Mononuclear cell (primary cell): ENCODE measurements around the gene DMRTC1. TPM values are rescaled to one million over a fixed set of nuclear protein-coding genes. Genes with fewer than 3 reads are reported as not detected.
"Not testable (repeated sequence)": the region's sequence is repeated elsewhere in the genome, so short reads cannot be mapped to it uniquely, and the experiment has no call there.

ENCODE experiments used
- H3K27me3 ChIP-seq: 2 replicates; pipeline ENCODE4 v1.6.0; 2011; ENCODE audit warnings: low read length, control low read depth; ENCODE audit not compliant: insufficient read depth
- H3K4me1 ChIP-seq: 2 replicates; pipeline ENCODE4 v1.5.1; 2011; ENCODE audit warnings: mild to moderate bottlenecking, low read length, control low read depth; ENCODE audit not compliant: insufficient read depth
- H3K4me3 ChIP-seq: 2 replicates; pipeline ENCODE4 v1.5.1; 2011; ENCODE audit warnings: mild to moderate bottlenecking, low read length, moderate library complexity
- H3K9me3 ChIP-seq: 2 replicates; pipeline ENCODE4 v1.5.1; 2011; ENCODE audit warnings: low read depth, mild to moderate bottlenecking, control low read depth, low read length
- total RNA-seq: library from RNA; depleted of rRNA; stranded (reverse); fragments of >200 nt; gene quantifications from one replicate; pipeline ENCODE4 v1.2.3, GENCODE V29; 2012

DMRTC1 gene, protein sequence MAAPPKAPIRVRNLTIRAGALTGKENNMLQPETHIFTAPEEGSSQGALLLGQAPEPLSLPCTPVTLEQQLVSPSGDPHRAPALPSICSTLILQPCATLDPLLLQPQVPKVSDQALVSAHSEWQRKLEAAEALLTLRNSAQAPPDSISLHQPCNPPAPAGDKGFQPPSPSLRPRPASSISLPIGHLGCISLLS
- total RNA-seq, result not detected

DNA sequence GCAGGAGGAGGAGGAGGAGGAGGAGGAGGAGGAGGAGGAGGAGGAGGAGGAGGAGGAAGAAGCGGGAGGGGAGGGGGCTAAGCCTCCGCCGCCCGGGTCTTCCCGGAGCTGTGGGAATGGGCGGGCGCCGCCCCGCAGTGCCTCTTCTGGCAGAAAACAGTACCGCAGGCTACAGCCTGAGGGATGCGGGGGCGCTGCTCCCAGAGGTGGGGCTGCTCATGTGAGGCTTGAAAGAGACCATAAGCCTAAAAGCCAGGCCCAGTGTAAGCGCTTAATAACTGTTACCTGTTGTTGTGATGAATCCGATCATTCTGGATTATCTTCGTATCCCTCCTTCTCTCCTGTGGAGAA lies at the start of gene DMRTC1:
Gene DMRTC1 (minus strand): TSS at position 19 of the 351 bp plus-strand sequence. CDS start 68,143 bp downstream, outside the sequence.
- H3K27me3 ChIP-seq, H3K9me3 ChIP-seq, H3K4me1 ChIP-seq, H3K4me3 ChIP-seq: not testable (repeated sequence)

DNA sequence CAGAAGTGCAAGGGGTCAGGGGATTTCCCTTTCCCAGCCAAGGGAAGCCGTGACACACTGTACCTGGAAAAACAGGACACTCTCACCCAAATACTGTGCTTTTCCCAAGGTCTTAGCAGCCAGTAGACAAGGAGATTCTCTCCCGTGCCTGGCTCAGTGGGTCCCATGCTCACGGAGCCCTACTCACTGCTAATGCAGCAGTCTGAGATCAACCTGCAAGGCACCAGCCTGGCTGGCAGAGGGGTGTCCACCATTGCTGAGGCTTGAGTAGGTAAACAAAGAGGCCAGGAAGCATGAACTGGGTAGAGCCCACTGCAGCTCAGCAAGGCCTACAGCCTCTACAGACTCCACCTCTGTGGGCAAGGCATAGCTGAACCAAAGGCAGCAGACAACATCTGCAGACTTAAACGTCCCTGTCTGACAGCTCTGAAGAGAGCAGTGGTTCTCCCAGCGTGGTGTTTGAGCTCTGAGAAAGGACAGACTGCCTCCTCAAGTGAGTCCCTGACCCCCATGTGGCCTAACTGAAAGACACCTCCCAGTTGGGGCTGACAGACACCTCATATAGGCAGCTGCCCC lies 37.3 kb upstream of the DMRTC1 start:
- not testable (repeated sequence) for H3K4me1 ChIP-seq, H3K4me3 ChIP-seq, H3K27me3 ChIP-seq, H3K9me3 ChIP-seq

DNA sequence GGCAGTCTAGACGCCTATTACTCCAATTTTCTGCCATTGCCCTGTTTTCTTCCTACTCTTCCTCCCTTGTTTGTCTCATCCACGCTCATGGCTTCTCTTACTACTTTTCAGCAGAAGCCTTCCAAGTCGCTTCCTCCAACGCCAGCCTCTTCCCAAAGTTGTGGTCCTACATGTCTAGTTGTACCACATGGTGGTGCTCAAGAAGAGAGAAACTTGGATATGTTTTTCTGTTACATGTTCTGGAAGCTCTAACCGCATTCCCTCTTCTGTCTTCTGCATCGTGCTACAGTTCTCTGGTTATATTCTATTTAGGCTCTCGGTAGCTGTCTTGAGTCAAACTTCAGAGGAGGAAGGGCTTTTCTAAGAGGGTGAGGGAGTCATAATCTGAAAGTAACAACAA lies 31.2 kb upstream of the DMRTC1 start:
- H3K4me3 ChIP-seq, H3K9me3 ChIP-seq, H3K27me3 ChIP-seq, H3K4me1 ChIP-seq: not testable (repeated sequence)

DNA sequence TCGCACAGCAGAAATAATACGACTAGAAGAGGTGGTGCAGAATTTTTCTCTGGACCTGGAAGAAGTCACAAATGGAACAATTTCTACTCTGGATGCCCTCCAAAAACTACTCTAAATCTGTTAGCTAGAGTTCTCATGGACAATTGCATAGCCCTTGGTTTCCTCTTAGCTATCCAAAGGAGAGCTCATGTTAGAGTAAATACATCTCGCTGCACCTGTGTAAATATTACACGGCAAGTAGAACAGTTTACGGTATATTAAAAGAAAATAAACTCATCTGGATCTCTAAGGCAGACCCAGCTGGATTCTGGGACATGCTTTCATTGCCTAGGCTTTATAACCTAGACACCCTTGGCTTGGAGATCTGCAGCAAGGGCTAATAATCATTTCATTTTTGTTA lies 28.2 kb upstream of the DMRTC1 start:
- not testable (repeated sequence) for H3K4me3 ChIP-seq, H3K4me1 ChIP-seq, H3K9me3 ChIP-seq, H3K27me3 ChIP-seq

DNA sequence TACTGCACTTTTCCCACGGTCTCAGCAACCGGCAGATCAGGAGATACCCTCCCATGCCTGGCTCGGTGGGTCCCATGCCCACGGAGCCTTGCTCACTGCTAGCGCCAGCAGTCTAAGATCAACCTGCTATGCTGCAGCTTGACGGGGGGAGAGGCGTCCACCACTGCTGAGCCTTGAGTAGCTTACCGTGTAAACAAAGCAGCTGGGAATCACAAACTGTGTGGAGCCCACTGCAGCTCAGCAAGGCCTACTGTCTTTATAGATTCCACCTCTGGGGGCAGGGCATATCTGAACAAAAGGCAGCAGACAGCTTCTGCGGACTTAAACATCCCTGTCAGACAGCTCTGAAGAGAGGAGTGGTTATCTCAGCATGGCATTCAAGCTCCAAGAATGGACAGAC lies 16.3 kb upstream of the DMRTC1 start:
- H3K4me1 ChIP-seq, H3K9me3 ChIP-seq, H3K4me3 ChIP-seq, H3K27me3 ChIP-seq: not testable (repeated sequence)

DNA sequence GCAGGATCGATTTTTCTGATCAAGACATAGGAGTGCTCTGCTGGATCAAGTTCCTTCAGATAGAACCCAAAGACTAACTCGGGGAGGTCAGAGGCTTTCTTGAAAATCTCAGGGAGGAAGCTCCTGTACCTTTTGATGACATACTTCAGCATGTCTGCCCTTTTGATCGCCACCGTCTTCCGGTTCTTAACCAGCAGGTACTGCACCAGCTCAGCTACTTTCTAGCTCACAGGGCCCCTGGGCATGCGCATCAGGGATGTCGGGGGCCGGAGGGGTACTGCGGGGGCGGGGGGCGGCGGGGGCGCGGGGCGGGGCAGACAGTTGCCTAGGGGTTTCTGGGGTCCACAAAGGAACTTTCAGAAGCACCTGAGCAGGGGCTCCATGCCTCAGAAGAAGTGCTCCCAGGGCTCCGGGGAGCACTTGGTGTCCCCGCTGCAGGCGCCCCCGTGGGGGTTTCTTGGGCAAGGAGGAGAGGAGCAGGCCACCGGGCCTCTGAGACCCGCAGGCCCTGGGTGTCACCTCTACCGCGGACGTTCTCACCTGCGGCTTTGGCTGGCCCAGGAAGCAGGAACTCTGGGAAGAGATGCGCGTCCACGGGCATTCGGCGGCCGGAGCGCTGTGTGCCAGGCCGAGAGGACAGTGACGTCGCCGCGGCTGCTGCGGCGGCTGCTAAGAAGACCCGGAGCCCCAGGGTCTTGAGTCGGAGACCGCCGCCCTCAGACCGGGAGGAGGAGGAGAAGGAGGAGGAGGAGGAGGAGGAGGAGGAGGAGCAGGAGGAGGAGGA lies 410 bp downstream of the DMRTC1 start:
- H3K27me3 ChIP-seq, H3K4me3 ChIP-seq, H3K9me3 ChIP-seq, H3K4me1 ChIP-seq: not testable (repeated sequence)

DNA sequence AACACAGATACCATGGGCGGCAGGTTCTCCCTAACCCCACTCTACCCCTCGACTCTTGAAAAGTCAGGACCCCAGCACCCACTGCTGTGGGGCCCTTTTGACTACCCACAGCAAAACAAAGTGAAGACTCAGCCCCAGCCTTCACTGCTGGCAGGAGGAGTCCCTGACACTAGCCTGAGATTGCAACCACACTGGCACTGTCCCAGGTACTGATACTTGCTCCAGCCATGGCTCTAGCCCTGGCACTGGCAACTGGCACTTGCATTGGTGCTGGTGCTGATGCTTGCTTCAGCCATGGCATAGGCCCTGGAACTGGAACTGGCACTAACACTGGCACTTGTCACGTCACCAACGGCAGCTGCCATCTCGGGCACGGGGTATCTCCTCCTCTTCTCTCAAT lies 1.4 kb downstream of the DMRTC1 start:
- not testable (repeated sequence) for H3K9me3 ChIP-seq, H3K4me3 ChIP-seq, H3K27me3 ChIP-seq, H3K4me1 ChIP-seq

DNA sequence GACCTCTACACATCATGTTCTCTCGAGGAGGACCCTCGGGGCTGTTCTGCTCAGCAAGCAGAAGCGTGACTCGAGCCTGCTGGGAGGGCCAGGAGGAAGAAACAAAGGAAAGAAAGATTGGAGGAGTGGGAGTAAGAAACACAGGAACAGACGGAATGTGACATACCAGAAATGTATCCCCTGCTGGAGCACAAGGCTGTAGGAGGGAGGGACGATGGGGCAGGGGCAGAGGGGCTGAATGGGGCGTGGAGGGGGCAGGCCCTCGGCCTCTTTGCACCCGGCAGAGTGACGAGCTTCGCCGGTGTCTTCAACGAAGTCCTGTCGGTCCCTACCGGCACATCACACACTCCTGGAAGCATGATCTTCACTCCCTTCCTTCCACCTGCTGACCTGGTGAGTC lies 5.7 kb downstream of the DMRTC1 start, which contains the start of gene FAM236A:
Gene FAM236A (plus strand): TSS at position 301 of the 400 bp plus-strand sequence. CDS start 57 bp downstream, at position 358.
- H3K4me3 ChIP-seq, H3K27me3 ChIP-seq, H3K4me1 ChIP-seq, H3K9me3 ChIP-seq: not testable (repeated sequence)

DNA sequence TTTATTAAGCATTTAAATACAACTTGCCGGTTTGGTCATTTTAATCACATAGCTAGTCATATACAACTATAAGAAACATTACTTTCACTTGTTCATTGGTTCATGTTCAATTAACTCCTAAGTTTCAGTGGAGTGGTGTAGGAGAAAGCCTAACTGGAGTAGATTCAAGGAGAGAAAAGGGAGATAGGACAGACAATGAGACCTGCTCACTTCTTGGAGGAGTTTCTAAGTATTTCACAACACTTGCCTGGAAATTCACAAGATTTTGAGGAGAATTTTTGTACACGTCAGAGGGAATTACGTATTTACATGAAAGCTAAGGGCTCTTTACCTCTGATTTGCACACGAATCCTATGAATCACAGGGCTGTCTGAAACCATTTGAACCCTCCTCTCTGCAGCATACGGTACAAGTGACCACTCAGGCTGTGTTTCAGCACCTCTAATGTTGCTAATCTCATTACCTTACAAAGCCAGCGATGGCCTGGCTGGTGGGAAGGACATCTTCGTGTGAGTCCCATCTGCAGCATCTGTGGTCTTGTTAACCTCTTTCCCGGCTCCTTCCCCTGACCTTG lies 6.7 kb downstream of the DMRTC1 start:
- H3K27me3 ChIP-seq, H3K9me3 ChIP-seq, H3K4me1 ChIP-seq, H3K4me3 ChIP-seq: not testable (repeated sequence)

DNA sequence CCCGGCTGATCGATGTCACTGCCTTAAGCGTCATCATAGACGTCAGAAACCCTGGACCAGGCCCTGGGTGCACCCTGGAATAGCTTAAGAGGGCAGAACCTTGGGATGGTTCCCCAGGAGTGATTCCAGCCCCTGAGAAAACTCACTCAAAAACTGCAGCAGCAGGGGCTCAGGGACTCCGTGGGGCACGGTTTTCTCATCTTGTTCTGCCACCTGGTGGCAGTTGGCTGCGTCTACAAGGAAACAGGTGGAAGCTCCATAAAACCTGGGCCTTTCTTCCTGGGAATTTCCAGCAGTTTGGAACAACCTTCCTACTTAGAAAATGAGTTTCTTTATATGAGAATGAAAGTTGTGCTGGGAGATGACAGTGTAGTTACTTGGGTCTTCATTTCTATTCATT lies 7.2 kb downstream of the DMRTC1 start:
- H3K9me3 ChIP-seq, H3K4me1 ChIP-seq, H3K27me3 ChIP-seq, H3K4me3 ChIP-seq: not testable (repeated sequence)

DNA sequence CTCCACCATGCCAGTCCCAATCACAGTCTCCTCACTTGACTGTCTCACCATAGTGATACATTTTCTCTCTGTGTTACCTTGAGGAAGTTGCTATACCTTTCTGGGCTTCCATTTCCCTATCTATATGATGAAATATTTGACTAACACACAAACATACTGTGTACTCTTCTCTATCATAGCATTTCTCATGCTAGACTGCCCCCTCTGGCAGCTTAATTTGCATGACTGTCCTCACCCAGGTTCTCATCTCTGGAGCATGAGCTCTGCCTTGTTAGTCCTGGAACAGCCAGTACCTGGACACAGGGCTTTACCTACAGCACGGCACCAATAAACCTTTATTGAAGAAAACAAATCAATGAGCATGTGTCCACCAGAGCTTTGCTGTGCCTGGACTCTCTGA lies 11.4 kb downstream of the DMRTC1 start:
- H3K4me3 ChIP-seq, H3K9me3 ChIP-seq, H3K4me1 ChIP-seq, H3K27me3 ChIP-seq: not testable (repeated sequence)

DNA sequence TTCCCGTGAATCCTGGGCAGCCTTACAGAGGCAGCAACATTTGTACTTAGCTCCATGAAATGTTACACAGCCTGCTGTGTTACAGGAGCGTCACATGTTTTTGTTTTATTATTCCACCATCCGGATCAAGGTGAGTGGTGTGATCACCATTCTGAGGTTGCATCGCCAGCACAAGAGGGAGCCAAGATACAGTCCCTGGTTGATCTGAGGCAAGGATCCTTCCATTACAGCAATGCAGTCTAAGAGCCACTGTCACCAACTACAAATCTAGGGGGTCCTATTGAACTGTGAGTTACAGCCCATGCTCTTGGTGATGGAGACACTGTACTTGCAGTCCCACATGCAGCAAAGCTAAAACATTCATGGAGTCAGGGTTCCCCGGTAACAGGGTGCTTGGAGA lies 27.5 kb downstream of the DMRTC1 start:
- H3K4me1 ChIP-seq, H3K9me3 ChIP-seq, H3K27me3 ChIP-seq, H3K4me3 ChIP-seq: not testable (repeated sequence)

DNA sequence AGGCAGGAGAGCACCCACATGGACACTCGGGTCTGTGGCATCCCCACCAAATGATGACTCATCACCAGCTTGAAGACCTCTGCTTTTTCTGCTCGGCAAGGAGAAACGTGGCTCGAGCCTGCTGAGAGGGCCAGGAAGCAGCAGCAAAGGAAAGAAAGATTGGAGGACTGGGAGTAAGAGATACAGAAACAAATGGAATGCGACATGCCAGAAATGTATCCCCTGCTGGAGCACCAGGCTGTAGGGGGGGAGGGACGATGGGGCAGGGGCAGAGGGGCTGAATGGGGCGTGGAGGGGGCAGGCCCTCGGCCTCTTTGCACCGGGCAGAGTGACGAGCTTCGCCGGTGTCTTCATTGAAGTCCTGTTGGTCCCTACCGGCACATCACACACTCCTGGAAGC lies 31.3 kb downstream of the DMRTC1 start, which contains the start of gene FAM236C:
Gene FAM236C (plus strand): TSS at position 301 of the 400 bp plus-strand sequence. CDS start 100 bp downstream, outside the sequence.
- H3K4me1 ChIP-seq, H3K9me3 ChIP-seq, H3K4me3 ChIP-seq, H3K27me3 ChIP-seq: not testable (repeated sequence)

DNA sequence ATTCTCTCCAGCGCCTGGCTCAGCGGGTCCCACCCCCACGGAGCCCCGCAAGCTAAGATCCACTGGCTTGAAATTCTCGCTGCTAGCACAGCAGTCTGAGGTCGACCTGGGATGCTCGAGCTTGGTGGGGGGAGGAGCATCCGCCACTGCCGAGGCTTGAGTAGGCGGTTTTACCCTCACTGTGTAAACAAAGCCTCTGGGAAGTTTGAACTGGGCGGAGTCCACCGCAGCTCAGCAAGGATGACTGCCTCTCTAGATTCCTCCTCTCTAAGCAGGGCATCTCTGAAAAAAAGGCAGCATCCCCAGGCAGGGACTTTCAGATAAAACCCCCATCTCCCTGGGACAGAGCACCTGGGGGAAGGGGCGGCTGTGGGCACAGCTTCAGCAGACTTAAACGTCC lies 53.9 kb downstream of the DMRTC1 start:
- not testable (repeated sequence) for H3K4me1 ChIP-seq, H3K9me3 ChIP-seq, H3K27me3 ChIP-seq, H3K4me3 ChIP-seq

DNA sequence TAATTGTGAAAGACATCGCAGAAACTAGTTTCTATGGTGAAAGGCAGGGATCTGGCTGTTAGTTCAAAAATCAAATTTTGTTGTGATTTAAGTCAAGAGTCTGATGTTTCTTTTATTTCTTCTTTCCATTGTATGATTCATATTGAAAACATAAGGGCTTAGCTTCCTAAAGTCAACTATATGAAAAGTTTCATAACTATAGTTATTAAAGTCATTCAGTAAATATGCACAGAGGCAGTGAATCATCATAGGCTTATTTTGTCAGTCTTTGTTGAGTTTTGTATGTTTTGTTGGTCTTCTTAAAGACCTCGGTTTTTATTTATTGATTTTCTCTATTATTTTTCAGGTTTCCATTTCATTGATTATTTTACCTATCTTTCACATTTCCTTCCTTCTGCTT lies 60.7 kb downstream of the DMRTC1 start:
- not testable (repeated sequence) for H3K4me1 ChIP-seq

DNA sequence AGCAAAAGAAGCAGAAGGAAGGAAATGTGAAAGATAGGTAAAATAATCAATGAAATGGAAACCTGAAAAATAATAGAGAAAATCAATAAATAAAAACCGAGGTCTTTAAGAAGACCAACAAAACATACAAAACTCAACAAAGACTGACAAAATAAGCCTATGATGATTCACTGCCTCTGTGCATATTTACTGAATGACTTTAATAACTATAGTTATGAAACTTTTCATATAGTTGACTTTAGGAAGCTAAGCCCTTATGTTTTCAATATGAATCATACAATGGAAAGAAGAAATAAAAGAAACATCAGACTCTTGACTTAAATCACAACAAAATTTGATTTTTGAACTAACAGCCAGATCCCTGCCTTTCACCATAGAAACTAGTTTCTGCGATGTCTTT lies 106.1 kb downstream of the DMRTC1 start:
- H3K27me3 ChIP-seq, H3K4me1 ChIP-seq, H3K9me3 ChIP-seq, H3K4me3 ChIP-seq: not testable (repeated sequence)

More for the DNA sequence above, 60.7 kb downstream of the DMRTC1 start:
- not testable (repeated sequence) for H3K27me3 ChIP-seq, H3K4me3 ChIP-seq, H3K9me3 ChIP-seq
